ENCODE results near the gene ALK.

The ALK gene

DNA sequence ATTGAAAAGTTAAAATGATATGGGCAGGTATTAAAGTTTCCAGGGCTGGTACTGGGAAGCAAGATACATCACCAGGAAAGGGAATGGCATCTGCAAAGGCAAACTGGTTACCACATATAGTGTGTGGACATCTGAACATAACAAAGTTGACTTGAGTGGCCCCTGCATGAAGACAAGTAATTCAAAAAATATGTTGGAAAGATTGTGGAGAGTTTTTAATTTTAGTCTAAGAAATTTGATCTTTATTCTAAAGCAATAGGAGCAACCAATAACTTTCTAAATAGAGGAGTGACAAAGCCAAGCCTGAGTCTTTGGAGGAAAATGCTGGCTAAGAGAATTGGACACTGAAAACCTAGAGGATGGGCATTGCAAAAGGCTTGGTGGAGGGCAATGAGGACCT is 278.2 kb downstream of the ALK start:
- Histone ChIP-seq H3K36me3 (no peaks in the 10 kb centered on the region), H3K27me3 (ENCODE audit: insufficient read depth, low read depth, severe bottlenecking) (no peaks in the 10 kb centered on the region), H3K27ac (no peak overlapping the region), H3K9me3 (ENCODE audit: severe bottlenecking) (no peaks in the 10 kb centered on the region), H3K4me3 (ENCODE audit: low read depth, low read length) (no peak overlapping the region)
- TF ChIP-seq, protein P1, sequence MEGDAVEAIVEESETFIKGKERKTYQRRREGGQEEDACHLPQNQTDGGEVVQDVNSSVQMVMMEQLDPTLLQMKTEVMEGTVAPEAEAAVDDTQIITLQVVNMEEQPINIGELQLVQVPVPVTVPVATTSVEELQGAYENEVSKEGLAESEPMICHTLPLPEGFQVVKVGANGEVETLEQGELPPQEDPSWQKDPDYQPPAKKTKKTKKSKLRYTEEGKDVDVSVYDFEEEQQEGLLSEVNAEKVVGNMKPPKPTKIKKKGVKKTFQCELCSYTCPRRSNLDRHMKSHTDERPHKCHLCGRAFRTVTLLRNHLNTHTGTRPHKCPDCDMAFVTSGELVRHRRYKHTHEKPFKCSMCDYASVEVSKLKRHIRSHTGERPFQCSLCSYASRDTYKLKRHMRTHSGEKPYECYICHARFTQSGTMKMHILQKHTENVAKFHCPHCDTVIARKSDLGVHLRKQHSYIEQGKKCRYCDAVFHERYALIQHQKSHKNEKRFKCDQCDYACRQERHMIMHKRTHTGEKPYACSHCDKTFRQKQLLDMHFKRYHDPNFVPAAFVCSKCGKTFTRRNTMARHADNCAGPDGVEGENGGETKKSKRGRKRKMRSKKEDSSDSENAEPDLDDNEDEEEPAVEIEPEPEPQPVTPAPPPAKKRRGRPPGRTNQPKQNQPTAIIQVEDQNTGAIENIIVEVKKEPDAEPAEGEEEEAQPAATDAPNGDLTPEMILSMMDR (IDR thresholded peaks at IDR 0.05; ENCODE audit: low read depth, low read length) = no peak
- no peak for DNase-seq

DNA sequence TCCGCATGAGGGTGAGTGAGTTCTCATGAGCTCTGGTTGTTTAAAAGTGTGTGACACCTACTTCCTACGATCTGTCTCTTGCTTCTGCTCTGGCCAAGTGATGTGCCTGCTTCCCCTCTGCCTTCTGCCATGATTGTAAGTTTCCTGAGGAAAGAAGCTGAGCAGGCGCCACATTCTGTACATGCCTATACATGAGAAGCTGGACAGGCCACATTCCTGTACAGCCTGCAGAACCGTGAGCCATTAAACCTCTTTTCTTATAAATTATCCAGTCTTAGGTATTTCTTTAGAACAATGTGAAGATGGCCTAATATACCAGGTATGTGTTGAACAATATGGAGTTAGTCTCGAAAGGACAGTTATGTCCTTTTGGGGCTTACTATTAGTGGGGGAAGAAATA is 281.0 kb downstream of the ALK start:
- Histone ChIP-seq H3K36me3 (no peaks in the 10 kb centered on the region), H3K27me3 (ENCODE audit: insufficient read depth, low read depth, severe bottlenecking) (no peaks in the 10 kb centered on the region), H3K9me3 (ENCODE audit: severe bottlenecking) (no peaks in the 10 kb centered on the region), H3K27ac (no peak overlapping the region), H3K4me3 (ENCODE audit: low read depth, low read length) (no peak overlapping the region)
- TF ChIP-seq, protein P1 (IDR thresholded peaks at IDR 0.05; ENCODE audit: low read depth, low read length) = no peak
- no peak for DNase-seq

DNA sequence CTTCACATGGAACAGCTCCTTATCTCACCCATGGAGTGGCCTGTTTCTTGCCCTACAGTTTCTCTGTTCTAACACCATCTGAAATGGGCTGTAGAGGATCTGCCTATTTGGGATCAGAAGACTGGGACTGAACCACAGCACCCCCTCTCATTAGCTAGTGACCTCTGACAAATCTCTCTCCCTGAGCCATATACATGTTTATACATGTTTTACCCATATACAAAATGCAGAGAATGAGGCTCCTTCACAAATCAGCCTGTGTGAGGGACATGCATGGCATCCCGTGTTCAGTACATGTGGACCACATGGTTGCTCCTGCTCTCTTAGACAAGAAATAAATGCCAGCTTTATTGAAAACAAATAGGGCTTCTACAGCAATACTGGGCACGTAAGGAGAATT is 282.7 kb downstream of the ALK start:
- Histone ChIP-seq H3K4me3 (ENCODE audit: low read depth, low read length) (no peak overlapping the region), H3K27ac (no peak overlapping the region), H3K36me3 (no peaks in the 10 kb centered on the region), H3K27me3 (ENCODE audit: insufficient read depth, low read depth, severe bottlenecking) (no peaks in the 10 kb centered on the region), H3K9me3 (ENCODE audit: severe bottlenecking) (no peaks in the 10 kb centered on the region)
- DNase-seq = no peak
- TF ChIP-seq, protein P1 (IDR thresholded peaks at IDR 0.05; ENCODE audit: low read depth, low read length) = no peak

DNA sequence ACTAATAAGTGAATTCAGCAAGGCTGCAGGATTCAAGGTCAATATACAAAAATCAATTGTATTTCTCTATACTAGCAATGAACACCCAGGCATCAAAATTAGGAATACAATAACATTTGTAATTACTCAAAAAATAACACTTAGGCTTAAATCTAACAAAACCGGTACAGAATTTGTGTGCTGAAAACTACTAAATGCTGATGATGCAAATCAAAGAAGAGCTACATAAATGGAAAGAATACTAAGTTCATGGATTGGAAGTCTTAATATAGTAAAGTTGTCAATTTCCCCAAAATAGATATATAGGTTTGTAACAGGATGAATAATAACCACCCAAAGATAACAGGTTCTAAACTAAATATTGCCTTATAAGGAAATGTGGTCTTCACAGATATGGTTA is 286.5 kb downstream of the ALK start:
- H3K27ac ChIP-seq = no peak overlapping the region
- H3K36me3 ChIP-seq = no peaks in the 10 kb centered on the region
- no peaks in the 10 kb centered on the region for H3K27me3 ChIP-seq (ENCODE audit: insufficient read depth, low read depth, severe bottlenecking)
- no peak for DNase-seq
- H3K9me3 ChIP-seq (ENCODE audit: severe bottlenecking) = no peaks in the 10 kb centered on the region
- H3K4me3 ChIP-seq (ENCODE audit: low read depth, low read length) = no peak overlapping the region
- TF ChIP-seq, protein P1 (IDR thresholded peaks at IDR 0.05; ENCODE audit: low read depth, low read length) = no peak

DNA sequence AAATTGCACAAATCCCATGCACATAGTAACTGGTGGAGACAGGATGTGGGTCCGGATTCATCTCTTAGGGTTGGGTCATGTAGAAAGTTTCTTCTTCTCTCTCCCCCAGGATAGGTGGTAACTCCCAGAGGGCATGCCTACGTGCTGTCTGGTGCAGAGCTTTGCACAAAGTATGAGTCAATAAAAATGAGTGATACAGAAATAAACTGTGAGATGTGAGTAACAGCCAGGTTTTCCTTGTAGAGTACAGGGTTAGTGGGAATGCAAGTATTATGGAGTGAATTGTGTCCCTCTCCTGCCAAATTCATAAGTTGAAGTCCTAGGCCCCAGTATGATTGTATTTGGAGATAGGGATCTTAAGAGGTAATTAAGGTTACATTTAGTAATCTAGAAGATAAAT is 289.4 kb downstream of the ALK start:
- no peaks in the 10 kb centered on the region for H3K9me3 ChIP-seq (ENCODE audit: severe bottlenecking)
- TF ChIP-seq, protein P1 (IDR thresholded peaks at IDR 0.05; ENCODE audit: low read depth, low read length) = no peak
- H3K4me3 ChIP-seq (ENCODE audit: low read depth, low read length) = no peak overlapping the region
- no peaks in the 10 kb centered on the region for H3K27me3 ChIP-seq (ENCODE audit: insufficient read depth, low read depth, severe bottlenecking)
- H3K27ac ChIP-seq = no peak overlapping the region
- no peak for DNase-seq
- no peaks in the 10 kb centered on the region for H3K36me3 ChIP-seq

DNA sequence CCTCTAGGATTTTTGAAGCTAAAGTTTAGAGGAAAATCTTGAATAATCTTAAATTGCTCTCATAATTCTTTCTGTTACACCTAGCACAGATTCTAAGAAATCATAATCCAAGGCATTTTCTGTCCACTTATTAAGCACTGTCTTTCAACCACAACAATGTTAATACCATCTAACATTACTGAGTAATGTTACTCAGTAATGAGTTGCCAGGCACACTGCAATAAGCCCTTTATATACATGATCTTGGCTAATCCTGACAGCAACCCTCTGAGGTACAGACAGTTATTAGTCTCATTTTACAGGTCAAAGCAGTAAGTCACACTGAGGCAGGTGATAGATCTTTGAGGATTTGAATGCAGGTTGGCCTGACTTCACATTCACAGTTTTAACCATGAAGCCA is 291.9 kb downstream of the ALK start:
- H3K27ac ChIP-seq = no peak overlapping the region
- TF ChIP-seq, protein P1 (IDR thresholded peaks at IDR 0.05; ENCODE audit: low read depth, low read length) = no peak

More for the DNA sequence above, 291.9 kb downstream of the ALK start:
- Histone ChIP-seq H3K36me3 (no peaks in the 10 kb centered on the region), H3K4me3 (ENCODE audit: low read depth, low read length) (no peak overlapping the region), H3K9me3 (ENCODE audit: severe bottlenecking) (no peaks in the 10 kb centered on the region), H3K27me3 (ENCODE audit: insufficient read depth, low read depth, severe bottlenecking) (no peaks in the 10 kb centered on the region)
- peak; percentile 30 for DNase-seq

Data from WERI-Rb-1 (cell line).